SU-DHL-6 (cell line): ENCODE data around the gene IQSEC3.
"Not testable (repeated sequence)": the region's sequence is repeated elsewhere in the genome, so short reads cannot be mapped to it uniquely, and the experiment has no call there.

Experiments used
- EZH2phosphoT487 ChIP-seq: fragments of 200-600 bp; sonication (generic), shearing (Covaris generic); conservative IDR thresholded peaks from 2 replicates; pipeline ENCODE4 v1.6.1; 2018; ENCODE audit warnings: mild to moderate bottlenecking, antibody characterized with exemption, low read length, moderate library complexity, mixed read lengths
- TF ChIP-seq, protein P1 (sequence below): fragments of 200-600 bp; sonication (generic); IDR thresholded peaks from one replicate; pipeline ENCODE4 v1.5.1; 2017; ENCODE audit warnings: antibody characterized with exemption, mild to moderate bottlenecking, low read length, moderate library complexity; ENCODE audit not compliant: insufficient read depth, poor library complexity, severe bottlenecking

DNA sequence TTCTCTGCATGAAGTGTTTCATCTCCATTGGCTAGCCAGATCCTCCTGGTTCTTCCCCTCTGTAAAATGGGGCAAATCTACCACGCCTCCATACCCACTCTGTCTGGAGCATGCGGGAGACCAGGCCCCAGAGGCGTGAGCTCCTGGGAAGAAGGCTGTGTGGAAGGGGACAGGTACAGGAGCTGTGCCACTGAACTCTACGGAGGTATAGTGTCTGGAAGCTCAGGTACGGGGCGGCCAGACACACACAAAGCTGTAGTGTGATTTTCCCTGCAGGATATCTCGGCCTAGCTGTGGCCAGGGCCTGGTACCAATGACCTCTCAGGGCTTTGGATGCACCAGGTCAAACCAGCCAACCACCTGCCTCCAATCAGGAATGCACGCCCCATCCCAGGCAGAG is 10.0 kb downstream of the IQSEC3 start:
- TF ChIP-seq, protein P1, sequence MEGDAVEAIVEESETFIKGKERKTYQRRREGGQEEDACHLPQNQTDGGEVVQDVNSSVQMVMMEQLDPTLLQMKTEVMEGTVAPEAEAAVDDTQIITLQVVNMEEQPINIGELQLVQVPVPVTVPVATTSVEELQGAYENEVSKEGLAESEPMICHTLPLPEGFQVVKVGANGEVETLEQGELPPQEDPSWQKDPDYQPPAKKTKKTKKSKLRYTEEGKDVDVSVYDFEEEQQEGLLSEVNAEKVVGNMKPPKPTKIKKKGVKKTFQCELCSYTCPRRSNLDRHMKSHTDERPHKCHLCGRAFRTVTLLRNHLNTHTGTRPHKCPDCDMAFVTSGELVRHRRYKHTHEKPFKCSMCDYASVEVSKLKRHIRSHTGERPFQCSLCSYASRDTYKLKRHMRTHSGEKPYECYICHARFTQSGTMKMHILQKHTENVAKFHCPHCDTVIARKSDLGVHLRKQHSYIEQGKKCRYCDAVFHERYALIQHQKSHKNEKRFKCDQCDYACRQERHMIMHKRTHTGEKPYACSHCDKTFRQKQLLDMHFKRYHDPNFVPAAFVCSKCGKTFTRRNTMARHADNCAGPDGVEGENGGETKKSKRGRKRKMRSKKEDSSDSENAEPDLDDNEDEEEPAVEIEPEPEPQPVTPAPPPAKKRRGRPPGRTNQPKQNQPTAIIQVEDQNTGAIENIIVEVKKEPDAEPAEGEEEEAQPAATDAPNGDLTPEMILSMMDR: not testable (repeated sequence)
- not testable (repeated sequence) for TF ChIP-seq EZH2phosphoT487
